HepG2 (cell line): ENCODE results near the gene LRRN4CL. TPM values are rescaled to one million over a fixed set of nuclear protein-coding genes. Genes with fewer than 3 reads are reported as not detected.
A peak's percentile ranks its signal among the peaks of the same experiment; 100 is the strongest.

Experiments used
- CTCF ChIP-seq: sonication (generic); formaldehyde crosslinking; IDR thresholded peaks from 2 replicates; pipeline ENCODE4 v1.5.0; 2020; ENCODE audit warnings: mild to moderate bottlenecking, missing genetic modification reagents, moderate library complexity
- E2F5 ChIP-seq: sonication (generic); formaldehyde crosslinking; conservative IDR thresholded peaks from 2 replicates; pipeline ENCODE4 v1.4.0; 2020; ENCODE audit warnings: missing genetic modification reagents
- EP300 ChIP-seq, 3 experiments: sonication (generic) in 1 of 3; formaldehyde crosslinking in 1 of 3; IDR thresholded peaks; 2 replicates each; pipeline versions ENCODE4 v1.5.1 to v1.6.1; 2011 to 2020; ENCODE audit warnings: low read depth in 2 of 3, low read length in 2 of 3, borderline replicate concordance in 1 of 3, improper control_type of control experiment in 1 of 3, mild to moderate bottlenecking in 1 of 3, missing genetic modification reagents in 1 of 3, moderate library complexity in 1 of 3
- IRF9 ChIP-seq: sonication (generic); formaldehyde crosslinking; IDR thresholded peaks from 2 replicates; pipeline ENCODE4 v1.8.0; 2022; ENCODE audit warnings: missing genetic modification reagents, mild to moderate bottlenecking, borderline replicate concordance
- MTERF4 ChIP-seq: sonication (generic); formaldehyde crosslinking; IDR thresholded peaks from 2 replicates; pipeline ENCODE4 v1.8.0; 2023; ENCODE audit warnings: mild to moderate bottlenecking, missing genetic modification reagents
- NCOA5 ChIP-seq: sonication (generic); formaldehyde crosslinking; IDR thresholded peaks from 2 replicates; pipeline ENCODE4 v1.4.0; 2020; ENCODE audit warnings: missing genetic modification reagents
- NFATC3 ChIP-seq: sonication (generic); formaldehyde crosslinking; IDR thresholded peaks from 2 replicates; pipeline ENCODE4 v1.5.1; 2020; ENCODE audit warnings: mild to moderate bottlenecking, missing genetic modification reagents
- NRL ChIP-seq: sonication (generic); formaldehyde crosslinking; IDR thresholded peaks from 2 replicates; pipeline ENCODE4 v1.5.0; 2020; ENCODE audit warnings: missing genetic modification reagents, mild to moderate bottlenecking, moderate library complexity, borderline replicate concordance
- PREB ChIP-seq: sonication (generic); formaldehyde crosslinking; IDR thresholded peaks from 2 replicates; pipeline ENCODE4 v1.4.0; 2020; ENCODE audit warnings: missing genetic modification reagents
- RBFOX2 ChIP-seq: fragments of 200-400 bp; formaldehyde crosslinking; IDR thresholded peaks from 2 replicates; pipeline ENCODE4 v1.6.1; 2017; ENCODE audit warnings: low read depth, mild to moderate bottlenecking, low read length
- THAP8 ChIP-seq: sonication (generic); formaldehyde crosslinking; IDR thresholded peaks from 2 replicates; pipeline ENCODE4 v1.5.1; 2020; ENCODE audit warnings: missing genetic modification reagents, mild to moderate bottlenecking, borderline replicate concordance
- ZKSCAN5 ChIP-seq: sonication (generic); formaldehyde crosslinking; IDR thresholded peaks from 2 replicates; pipeline ENCODE4 v1.5.1; 2020; ENCODE audit warnings: mild to moderate bottlenecking, missing genetic modification reagents
- ZNF280B ChIP-seq: sonication (generic); formaldehyde crosslinking; IDR thresholded peaks from 2 replicates; pipeline ENCODE4 v1.5.0; 2020; ENCODE audit warnings: missing genetic modification reagents, mild to moderate bottlenecking, borderline replicate concordance
- ZNF350 ChIP-seq: sonication (generic); formaldehyde crosslinking; IDR thresholded peaks from 2 replicates; pipeline ENCODE4 v1.4.0; 2020; ENCODE audit warnings: mild to moderate bottlenecking, low read depth, missing genetic modification reagents, borderline replicate concordance
- ZNF496 ChIP-seq: sonication (generic); formaldehyde crosslinking; IDR thresholded peaks from 2 replicates; pipeline ENCODE4 v1.8.1; 2023; ENCODE audit warnings: mild to moderate bottlenecking, moderate library complexity, missing genetic modification reagents; ENCODE audit not compliant: insufficient replicate concordance
- ZNF577 ChIP-seq: sonication (generic); formaldehyde crosslinking; IDR thresholded peaks from 2 replicates; pipeline ENCODE4 v1.4.0; 2020; ENCODE audit warnings: mild to moderate bottlenecking, low read depth, missing genetic modification reagents, borderline replicate concordance
- ZNF629 ChIP-seq: sonication (generic); formaldehyde crosslinking; conservative IDR thresholded peaks from 2 replicates; pipeline ENCODE4 v1.5.0; 2020; ENCODE audit warnings: missing genetic modification reagents
- polyA plus RNA-seq, 8 experiments: library from polyadenylated mRNA; depleted of rRNA in 3 of 8; stranded (reverse) in 7 of 8; unstranded in 1 of 8; fragments of >200 nt; fragmentation: Illumina TruSeq in 4 of 8; extraction: Trizol in 4 of 8; gene quantifications; 2 replicates each; pipeline versions ENCODE4 v1.2.1 to v1.2.3, GENCODE V29; 2011 to 2016; ENCODE audit warnings: low read depth in 4 of 8, missing spikeins in 1 of 8, mixed read lengths in 1 of 8; ENCODE audit not compliant: insufficient read depth in 1 of 8
- total RNA-seq, 5 experiments: library from RNA; depleted of rRNA; stranded (reverse); fragments of >200 nt; fragmentation: Illumina TruSeq; extraction: Trizol; gene quantifications; 2 replicates each; pipeline ENCODE4 v1.2.3, GENCODE V29; 2016; ENCODE audit warnings: low read depth in 1 of 5

The LRRN4CL gene
- total and polyA plus RNA-seq, 2 of the 13 experiments (the other 11 are each of a cell fraction or from before 2014, with no cell fraction given), result 0.11 TPM; not detected in 1

- TF ChIP-seq THAP8 (CRISPR knock-in tag) (no peak), MTERF4 (CRISPR knock-in tag) (no peak), PREB (CRISPR knock-in tag) (no peak), NRL (CRISPR knock-in tag) (no peak), ZNF280B (peak; percentile 57), ZNF496 (CRISPR knock-in tag) (no peak), EP300 (IDR thresholded peaks at IDR 0.05; ENCODE audit: low read depth in 2 of 2, low read length in 2 of 2) (no peak; a peak in 1 of 4 replicates), EP300 (CRISPR knock-in tag; IDR thresholded peaks at IDR 0.05; ENCODE audit: borderline replicate concordance) (no peak), ZNF577 (CRISPR knock-in tag) (no peak), ZNF629 (no peak), CTCF (CRISPR knock-in tag) (no peak), IRF9 (CRISPR knock-in tag) (no peak; the same call in 1 of the 2 replicates), E2F5 (peak; percentile 19; the same call in 1 of the 2 replicates), NCOA5 (CRISPR knock-in tag) (no peak), ZNF350 (CRISPR knock-in tag) (peak; percentile 41), RBFOX2 (peak; percentile 98), NFATC3 (CRISPR knock-in tag) (no peak), ZKSCAN5 (0 out of 2 replicates have a peak, but pooled peaks have one; percentile 55)
These were observed 43.1 kb downstream of the LRRN4CL start, which contains the start of gene GANAB (continued) for GRCh38 chr11:62645946-62646824.
